ENCODE measurements around the gene SPNS2. TPM values are rescaled to one million over a fixed set of nuclear protein-coding genes. Genes with fewer than 3 reads are reported as not detected.

The SPNS2 gene
- total RNA-seq, 1 experiment from 2014 or later: 33.8 TPM

DNA sequence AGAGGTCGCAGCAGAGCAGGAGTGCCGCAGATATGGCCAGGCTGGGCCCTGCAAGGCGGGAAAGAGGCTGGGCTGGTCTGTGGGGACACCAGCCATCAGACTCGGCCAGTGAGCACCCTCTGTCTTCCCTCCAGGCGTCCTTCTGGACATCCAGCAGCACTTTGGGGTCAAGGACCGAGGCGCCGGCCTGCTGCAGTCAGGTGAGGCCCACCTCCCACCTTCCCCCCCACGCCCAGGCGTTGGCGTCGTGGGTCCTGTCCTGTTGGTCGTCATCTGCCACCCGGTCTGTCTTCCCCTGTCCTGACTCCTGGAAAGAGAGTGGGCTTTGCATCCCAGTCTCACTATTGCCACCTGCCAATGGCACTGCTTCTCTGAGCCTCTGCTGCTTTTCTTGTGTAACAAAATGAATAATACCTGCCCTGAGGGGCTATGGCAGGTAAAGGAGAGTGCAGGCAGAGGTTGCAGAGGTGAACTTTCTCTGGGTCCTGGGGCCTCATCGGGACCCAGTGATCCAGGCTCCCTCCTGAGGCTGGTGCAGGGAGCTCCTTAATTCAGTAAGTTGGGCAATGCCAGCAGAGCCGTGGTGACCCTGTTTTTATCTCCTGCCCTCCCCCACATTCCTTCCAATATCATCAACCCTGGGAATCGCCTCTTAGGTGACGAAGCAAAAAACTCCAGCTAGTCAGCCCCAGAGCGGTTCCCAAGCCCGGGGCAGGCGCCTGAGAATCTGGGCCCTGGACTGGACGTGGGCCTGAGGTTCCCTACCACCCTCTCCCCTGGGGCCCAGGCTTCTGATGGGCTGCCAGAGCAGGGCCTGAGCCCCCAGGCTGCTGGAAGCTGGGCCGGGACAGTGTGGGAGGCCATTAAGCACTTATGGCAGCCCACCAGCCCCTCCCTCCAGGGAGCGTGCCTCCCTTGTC is 14.7 kb downstream of the SPNS2 start:
- Histone ChIP-seq H3K27ac (peak overlapping the region; percentile 100), H3K27me3 (ENCODE audit: insufficient read depth, low read depth) (no peaks in the 10 kb centered on the region), H3K4me1 (replicated peaks; ENCODE audit: insufficient read depth) (peaks cover 75% of the 10 kb centered on the region), H3K4me2 (peak overlapping the region; percentile 96), H3F3A (ENCODE audit: insufficient read depth, low read depth) (peaks cover 67% of the 10 kb centered on the region), H4K20me1 (ENCODE audit: insufficient read depth) (no peaks in the 10 kb centered on the region), H2AFZ (no peak overlapping the region), H3K36me3 (ENCODE audit: low read depth) (no peaks in the 10 kb centered on the region), H3K9me2 (ENCODE audit: insufficient read depth) (no peaks in the 10 kb centered on the region), H3K9me3 (ENCODE audit: insufficient read depth, low read depth) (no peaks in the 10 kb centered on the region), H3K79me2 (ENCODE audit: low read depth) (peaks cover 86% of the 10 kb centered on the region), H3K4me3 (peak overlapping the region; percentile 47; the same call in 1 of the 2 replicates)
- ChIA-PET CTCF (interaction anchor here (0.7 to 1.8 kb wide), 4 partner anchors 8 to 99 kb away, joined by 3 to 13 read pairs (median 3); no protein-coding TSS in a partner anchor), POLR2A (ENCODE audit: unreplicated experiment) (interaction anchor here (0.5 to 1.1 kb wide), 8 partner anchors 16 to 950 kb away, joined by 3 to 10 read pairs (median 4); no protein-coding TSS in a partner anchor)
- TF ChIP-seq, protein P1, sequence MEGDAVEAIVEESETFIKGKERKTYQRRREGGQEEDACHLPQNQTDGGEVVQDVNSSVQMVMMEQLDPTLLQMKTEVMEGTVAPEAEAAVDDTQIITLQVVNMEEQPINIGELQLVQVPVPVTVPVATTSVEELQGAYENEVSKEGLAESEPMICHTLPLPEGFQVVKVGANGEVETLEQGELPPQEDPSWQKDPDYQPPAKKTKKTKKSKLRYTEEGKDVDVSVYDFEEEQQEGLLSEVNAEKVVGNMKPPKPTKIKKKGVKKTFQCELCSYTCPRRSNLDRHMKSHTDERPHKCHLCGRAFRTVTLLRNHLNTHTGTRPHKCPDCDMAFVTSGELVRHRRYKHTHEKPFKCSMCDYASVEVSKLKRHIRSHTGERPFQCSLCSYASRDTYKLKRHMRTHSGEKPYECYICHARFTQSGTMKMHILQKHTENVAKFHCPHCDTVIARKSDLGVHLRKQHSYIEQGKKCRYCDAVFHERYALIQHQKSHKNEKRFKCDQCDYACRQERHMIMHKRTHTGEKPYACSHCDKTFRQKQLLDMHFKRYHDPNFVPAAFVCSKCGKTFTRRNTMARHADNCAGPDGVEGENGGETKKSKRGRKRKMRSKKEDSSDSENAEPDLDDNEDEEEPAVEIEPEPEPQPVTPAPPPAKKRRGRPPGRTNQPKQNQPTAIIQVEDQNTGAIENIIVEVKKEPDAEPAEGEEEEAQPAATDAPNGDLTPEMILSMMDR (conservative IDR thresholded peaks at IDR 0.05): peak; percentile 63
- no peak for TF ChIP-seq EZH2 (IDR thresholded peaks at IDR 0.05; ENCODE audit: low read depth)
- TSS peak; percentile 71 for BruUV-seq (replicated peaks)
- intact Hi-C loops (cut with micrococcal nuclease; ENCODE audit: unreplicated experiment): loop anchor here (1.0 to 2.0 kb wide), 7 partner anchors 8 to 93 kb away; partner anchors contain the start of gene MYBBP1A
- DNase-seq: peak; percentile 86 to 98

DNA sequence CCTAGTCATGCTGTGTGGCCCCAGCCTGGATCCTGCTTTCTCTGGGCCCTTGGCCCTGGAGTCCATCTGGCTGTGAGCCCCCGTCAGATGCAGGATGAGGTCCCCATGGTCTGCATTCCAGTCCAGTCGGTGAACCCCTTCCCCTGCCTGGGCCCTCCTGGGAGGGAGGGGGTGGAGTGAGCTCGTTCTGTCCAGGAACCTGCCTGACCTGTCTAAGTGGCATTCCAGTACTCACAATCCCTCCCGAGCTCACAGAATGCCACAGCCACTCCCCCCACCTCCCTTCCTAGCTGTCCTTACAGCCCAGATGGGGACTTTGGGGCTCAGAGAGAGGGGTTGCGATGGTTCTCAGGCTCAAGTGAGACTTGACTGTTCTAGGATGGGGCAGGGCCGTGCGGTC is 15.5 kb downstream of the SPNS2 start:
- Histone ChIP-seq H3K4me3 (peak overlapping the region; percentile 47; the same call in 1 of the 2 replicates), H4K20me1 (ENCODE audit: insufficient read depth) (no peaks in the 10 kb centered on the region), H3K4me1 (replicated peaks; ENCODE audit: insufficient read depth) (peaks cover 81% of the 10 kb centered on the region), H2AFZ (0 out of 2 replicates have a peak overlapping the region, but pooled peaks have one; percentile 40), H3K4me2 (peak overlapping the region; percentile 96), H3K9me3 (ENCODE audit: insufficient read depth, low read depth) (no peaks in the 10 kb centered on the region), H3F3A (ENCODE audit: insufficient read depth, low read depth) (peaks cover 61% of the 10 kb centered on the region), H3K79me2 (ENCODE audit: low read depth) (peaks cover 86% of the 10 kb centered on the region), H3K27ac (peak overlapping the region; percentile 100), H3K9me2 (ENCODE audit: insufficient read depth) (no peaks in the 10 kb centered on the region), H3K36me3 (ENCODE audit: low read depth) (no peaks in the 10 kb centered on the region), H3K27me3 (ENCODE audit: insufficient read depth, low read depth) (no peaks in the 10 kb centered on the region)
- POLR2A ChIA-PET (ENCODE audit: unreplicated experiment): interaction anchor here (0.5 to 1.1 kb wide), 7 partner anchors 9 to 566 kb away, joined by 3 to 6 read pairs (median 4); partner anchors contain the start of gene CYB5D2
- BruUV-seq (replicated peaks): no TSS peak
- TF ChIP-seq, protein P1 (conservative IDR thresholded peaks at IDR 0.05): no peak
- TF ChIP-seq EZH2 (IDR thresholded peaks at IDR 0.05; ENCODE audit: low read depth): no peak
- peak; percentile 92 to 93 for DNase-seq
- CTCF ChIA-PET: interaction anchor here (0.7 to 1.8 kb wide), 4 partner anchors 9 to 100 kb away, joined by 3 to 13 read pairs (median 3); no protein-coding TSS in a partner anchor
- intact Hi-C loops (cut with micrococcal nuclease; ENCODE audit: unreplicated experiment): loop anchor here (1.0 to 2.0 kb wide), 2 partner anchors 41 to 51 kb away; partner anchors contain the start of gene MYBBP1A

DNA sequence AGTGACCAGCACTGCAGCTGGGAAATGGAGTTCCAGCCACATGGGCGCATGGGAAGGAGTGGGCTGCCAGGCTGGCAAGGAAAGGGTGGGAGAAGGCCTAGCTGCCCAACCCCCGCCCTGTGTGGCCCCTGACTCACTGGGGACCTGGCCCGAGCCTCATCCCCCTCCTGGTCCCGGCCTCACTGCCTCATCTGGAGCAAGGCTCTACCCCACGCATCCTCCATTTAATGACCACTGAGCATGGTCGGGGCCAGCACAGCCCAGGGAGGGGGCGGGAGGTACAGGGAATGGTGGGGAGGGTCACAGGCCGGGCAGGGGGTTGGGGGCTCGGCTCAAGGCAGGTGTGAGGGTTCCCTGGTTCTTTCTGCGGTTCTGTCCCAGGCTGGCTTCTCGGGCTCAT is 16.1 kb downstream of the SPNS2 start:
- BruUV-seq (replicated peaks): no TSS peak
- Histone ChIP-seq H3K4me3 (peak overlapping the region; percentile 47; the same call in 1 of the 2 replicates), H3K27me3 (ENCODE audit: insufficient read depth, low read depth) (no peaks in the 10 kb centered on the region), H3K79me2 (ENCODE audit: low read depth) (peaks cover 81% of the 10 kb centered on the region), H3F3A (ENCODE audit: insufficient read depth, low read depth) (peaks cover 61% of the 10 kb centered on the region), H3K4me2 (peak overlapping the region; percentile 96), H3K9me2 (ENCODE audit: insufficient read depth) (no peaks in the 10 kb centered on the region), H3K9me3 (ENCODE audit: insufficient read depth, low read depth) (no peaks in the 10 kb centered on the region), H3K27ac (peak overlapping the region; percentile 100), H3K36me3 (ENCODE audit: low read depth) (no peaks in the 10 kb centered on the region), H3K4me1 (replicated peaks; ENCODE audit: insufficient read depth) (peaks cover 86% of the 10 kb centered on the region), H2AFZ (0 out of 2 replicates have a peak overlapping the region, but pooled peaks have one; percentile 40), H4K20me1 (ENCODE audit: insufficient read depth) (no peaks in the 10 kb centered on the region)
- no peak for DNase-seq
- no peak for TF ChIP-seq EZH2 (IDR thresholded peaks at IDR 0.05; ENCODE audit: low read depth)
- TF ChIP-seq, protein P1 (conservative IDR thresholded peaks at IDR 0.05): no peak
- ChIA-PET POLR2A (ENCODE audit: unreplicated experiment) (interaction anchor here (0.5 to 0.6 kb wide), 3 partner anchors 10 to 567 kb away, joined by 3 to 6 read pairs (median 4); partner anchors contain the start of gene CYB5D2), CTCF (interaction anchor here (1.8 kb wide), 1 partner anchor 93 kb away, joined by 13 read pairs; no protein-coding TSS in a partner anchor)
- intact Hi-C loops (cut with micrococcal nuclease; ENCODE audit: unreplicated experiment): loop anchor here (1.0 to 2.0 kb wide), 2 partner anchors 40 to 51 kb away; partner anchors contain the start of gene MYBBP1A

Measured in PC-9 (cell line).